ENCODE measurements around the gene SFT2D1. TPM values are rescaled to one million over a fixed set of nuclear protein-coding genes. Genes with fewer than 3 reads are reported as not detected.

The SFT2D1 gene
- total and polyA plus RNA-seq, 2 of the 4 experiments (the other 2 are of a cell fraction): 10.2 to 45.8 TPM

DNA sequence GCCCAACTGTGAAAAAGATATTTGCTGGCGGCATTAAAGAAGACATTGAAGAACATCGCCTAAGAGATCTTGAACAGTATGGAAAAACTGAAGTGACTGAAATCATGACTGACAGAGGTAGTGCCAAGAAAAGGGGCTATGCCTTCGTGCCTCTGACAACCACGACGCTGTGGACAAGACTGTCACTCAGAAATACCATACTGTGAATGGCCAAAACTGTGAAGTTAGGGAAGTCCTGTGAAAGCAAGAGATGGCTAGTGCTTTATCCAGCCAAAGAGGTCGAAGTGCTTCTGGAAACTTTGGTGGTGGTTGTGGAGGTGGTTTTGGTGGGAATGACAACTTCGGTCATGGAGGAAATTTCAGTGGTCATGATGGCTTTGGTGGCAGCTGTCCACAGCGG, 7.5 kb downstream of the SFT2D1 start:
- BruUV-seq (replicated peaks): no TSS peak
- in situ Hi-C loops (cut with MboI; ENCODE audit: low sequenced_read_pairs): no loop called here
- WGBS, 2 experiments (ENCODE audit: extremely low coverage in 2 of 2, insufficient read length in 1 of 2): 100% methylated on average over 4 of the region's 8 CpGs; no CpG with 5 or more reads in 1 of the 2 experiments

More for the DNA sequence above, 7.5 kb downstream of the SFT2D1 start:
- no peak overlapping the region for H3K23ac ChIP-seq (ENCODE audit: low read depth, low read length)
- no peak overlapping the region for H4K5ac ChIP-seq (ENCODE audit: low read depth, low read length)
- H4K8ac ChIP-seq (ENCODE audit: low read depth in 2 of 2, low read length in 2 of 2): no peak overlapping the region
- no peak overlapping the region for H3K56ac ChIP-seq (ENCODE audit: extremely low read depth, insufficient read depth, low read length)
- H3K9me1 ChIP-seq (ENCODE audit: insufficient read depth, low read length): peaks cover 14% of the 10 kb centered on the region
- no peak overlapping the region for H2AK5ac ChIP-seq (ENCODE audit: low read depth, low read length)
- H2BK5ac ChIP-seq (ENCODE audit: low read depth, low read length, poor library complexity, severe bottlenecking): no peak overlapping the region
- no peaks in the 10 kb centered on the region for H3K9me3 ChIP-seq (ENCODE audit: control insufficient read depth, insufficient read depth, low read length)
- H3K27ac ChIP-seq (ENCODE audit: insufficient read depth, low read length): no peak overlapping the region
- peaks cover 22% of the 10 kb centered on the region for H3K36me3 ChIP-seq (ENCODE audit: control insufficient read depth, insufficient read depth, low read length)
- H3K4me3 ChIP-seq (ENCODE audit: insufficient read depth, low read depth, low read length): no peak overlapping the region
- peaks cover 86% of the 10 kb centered on the region for H4K20me1 ChIP-seq (ENCODE audit: insufficient read depth, low read length)
- peaks cover 11% of the 10 kb centered on the region; the same call in 1 of the 2 replicates for H3K4me1 ChIP-seq (ENCODE audit: control insufficient read depth, insufficient read depth, low read length)
- intact Hi-C loops (cut with micrococcal nuclease): no loop called here
- TF ChIP-seq, protein P1, sequence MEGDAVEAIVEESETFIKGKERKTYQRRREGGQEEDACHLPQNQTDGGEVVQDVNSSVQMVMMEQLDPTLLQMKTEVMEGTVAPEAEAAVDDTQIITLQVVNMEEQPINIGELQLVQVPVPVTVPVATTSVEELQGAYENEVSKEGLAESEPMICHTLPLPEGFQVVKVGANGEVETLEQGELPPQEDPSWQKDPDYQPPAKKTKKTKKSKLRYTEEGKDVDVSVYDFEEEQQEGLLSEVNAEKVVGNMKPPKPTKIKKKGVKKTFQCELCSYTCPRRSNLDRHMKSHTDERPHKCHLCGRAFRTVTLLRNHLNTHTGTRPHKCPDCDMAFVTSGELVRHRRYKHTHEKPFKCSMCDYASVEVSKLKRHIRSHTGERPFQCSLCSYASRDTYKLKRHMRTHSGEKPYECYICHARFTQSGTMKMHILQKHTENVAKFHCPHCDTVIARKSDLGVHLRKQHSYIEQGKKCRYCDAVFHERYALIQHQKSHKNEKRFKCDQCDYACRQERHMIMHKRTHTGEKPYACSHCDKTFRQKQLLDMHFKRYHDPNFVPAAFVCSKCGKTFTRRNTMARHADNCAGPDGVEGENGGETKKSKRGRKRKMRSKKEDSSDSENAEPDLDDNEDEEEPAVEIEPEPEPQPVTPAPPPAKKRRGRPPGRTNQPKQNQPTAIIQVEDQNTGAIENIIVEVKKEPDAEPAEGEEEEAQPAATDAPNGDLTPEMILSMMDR (conservative IDR thresholded peaks at IDR 0.05; ENCODE audit: low read depth, low read length): no peak
- no peak for TF ChIP-seq CHD1 (IDR thresholded peaks at IDR 0.05; ENCODE audit: low read depth, low read length)
- no peak for TF ChIP-seq MAFK (IDR thresholded peaks at IDR 0.05; ENCODE audit: low read depth, low read length)
- TF ChIP-seq MAZ (IDR thresholded peaks at IDR 0.05; ENCODE audit: borderline replicate concordance, low read depth, low read length): no peak
- TF ChIP-seq RFX5 (IDR thresholded peaks at IDR 0.05; ENCODE audit: low read depth, low read length): no peak
- TF ChIP-seq, protein P2, sequence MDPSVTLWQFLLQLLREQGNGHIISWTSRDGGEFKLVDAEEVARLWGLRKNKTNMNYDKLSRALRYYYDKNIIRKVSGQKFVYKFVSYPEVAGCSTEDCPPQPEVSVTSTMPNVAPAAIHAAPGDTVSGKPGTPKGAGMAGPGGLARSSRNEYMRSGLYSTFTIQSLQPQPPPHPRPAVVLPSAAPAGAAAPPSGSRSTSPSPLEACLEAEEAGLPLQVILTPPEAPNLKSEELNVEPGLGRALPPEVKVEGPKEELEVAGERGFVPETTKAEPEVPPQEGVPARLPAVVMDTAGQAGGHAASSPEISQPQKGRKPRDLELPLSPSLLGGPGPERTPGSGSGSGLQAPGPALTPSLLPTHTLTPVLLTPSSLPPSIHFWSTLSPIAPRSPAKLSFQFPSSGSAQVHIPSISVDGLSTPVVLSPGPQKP (IDR thresholded peaks at IDR 0.05; ENCODE audit: borderline replicate concordance, low read depth, low read length): no peak
- no peak for TF ChIP-seq RCOR1 (IDR thresholded peaks at IDR 0.05; ENCODE audit: insufficient replicate concordance, low read length)
- TF ChIP-seq CEBPB (IDR thresholded peaks at IDR 0.05; ENCODE audit: low read depth, low read length): no peak
- no peak for TF ChIP-seq FOS (IDR thresholded peaks at IDR 0.05; ENCODE audit: low read depth, low read length)
- H2BK20ac ChIP-seq (ENCODE audit: low read depth, low read length): no peak overlapping the region
- H3K27me3 ChIP-seq (ENCODE audit: control insufficient read depth, insufficient read depth, low read length): no peaks in the 10 kb centered on the region
- no peak overlapping the region for H4K91ac ChIP-seq (ENCODE audit: insufficient read depth, low read depth, low read length)
- H2AK9ac ChIP-seq (replicated peaks; ENCODE audit: low read depth, low read length, poor library complexity): no peak overlapping the region
- no peak overlapping the region for H3K18ac ChIP-seq (ENCODE audit: low read depth, low read length)
- H3K14ac ChIP-seq (replicated peaks; ENCODE audit: low read depth, low read length): no peak overlapping the region
- DNase-seq (no peak), ATAC-seq (ENCODE audit: low read depth) (no peak)
- H2BK120ac ChIP-seq (ENCODE audit: low read depth, low read length): no peak overlapping the region
- H3K4me2 ChIP-seq (ENCODE audit: low read depth, low read length): no peak overlapping the region
- ChIA-PET CTCF (no interaction called here), POLR2A (ENCODE audit: unreplicated experiment) (no interaction called here)
- no peak overlapping the region for H2BK15ac ChIP-seq (ENCODE audit: low read depth, low read length)
- H3K9ac ChIP-seq (ENCODE audit: low read depth, low read length): no peak overlapping the region
- H3K79me1 ChIP-seq (ENCODE audit: low read depth in 1 of 2, low read length in 2 of 2): peaks cover 34 to 81% of the 10 kb centered on the region in 2 experiments
- H3K4ac ChIP-seq (ENCODE audit: low read depth, low read length): no peak overlapping the region
- dilution Hi-C loops (cut with HindIII; ENCODE audit: low sequenced_read_pairs, unreplicated experiment): no loop called here
- H2AFZ ChIP-seq (replicated peaks; ENCODE audit: low read length, poor library complexity): no peak overlapping the region
